Measurements from ENCODE around the gene E2F4. TPM values are rescaled to one million over a fixed set of nuclear protein-coding genes. Genes with fewer than 3 reads are reported as not detected.

E2F4 gene
- total RNA-seq, 2 donors from 2014 or later: 51.9 to 88.7 TPM

- H3K4me3 ChIP-seq: no peak overlapping the region
- intact Hi-C loops (cut with DNase I): no loop called here
- H3K9me3 ChIP-seq: no peaks in the 10 kb centered on the region
- no peak for DNase-seq
- ATAC-seq: no peak
- peaks cover 12 to 21% of the 10 kb centered on the region in 2 donors for H3K36me3 ChIP-seq (replicated peaks in 1 of 2; ENCODE audit: insufficient read depth in 1 of 2, low read depth in 2 of 2)
- peaks cover 37% of the 10 kb centered on the region for H3K4me1 ChIP-seq
- H3K27ac ChIP-seq: no peak overlapping the region
- TF ChIP-seq POLR2A (IDR thresholded peaks at IDR 0.05) (no peak), CTCF (IDR thresholded peaks at IDR 0.05) (no peak)
- H3K27me3 ChIP-seq: no peaks in the 10 kb centered on the region
- 88 to 93% methylated on average over 4 to 6 of the region's 6 CpGs for WGBS, 2 donors
Measured at GRCh38 chr16:67194260-67194659, 2.3 kb downstream of the E2F4 start.

GRCh38 chr16:67195676-67196075 lies 3.7 kb downstream of the E2F4 start:
- TF ChIP-seq CTCF (IDR thresholded peaks at IDR 0.05) (no peak), POLR2A (IDR thresholded peaks at IDR 0.05) (no peak)
- ATAC-seq (no peak), DNase-seq (no peak)
- intact Hi-C loops (cut with DNase I): no loop called here
- 50 to 65% methylated on average over 1 to 5 of the region's 5 CpGs for WGBS, 2 donors
- no peak overlapping the region for H3K27ac ChIP-seq
- H3K27me3 ChIP-seq: no peaks in the 10 kb centered on the region
- peaks cover 12 to 21% of the 10 kb centered on the region in 2 donors for H3K36me3 ChIP-seq (replicated peaks in 1 of 2; ENCODE audit: insufficient read depth in 1 of 2, low read depth in 2 of 2)
- peaks cover 50% of the 10 kb centered on the region for H3K4me1 ChIP-seq
- H3K9me3 ChIP-seq: no peaks in the 10 kb centered on the region
- H3K4me3 ChIP-seq: no peak overlapping the region

GRCh38 chr16:67196881-67197280 lies 4.9 kb downstream of the E2F4 start:
- WGBS, 2 donors: 100% methylated on average over 1 of the region's 1 CpG
- peaks cover 45% of the 10 kb centered on the region for H3K4me1 ChIP-seq
- ATAC-seq: no peak
- no peak overlapping the region for H3K4me3 ChIP-seq
- H3K9me3 ChIP-seq: no peaks in the 10 kb centered on the region
- intact Hi-C loops (cut with DNase I): no loop called here
- H3K36me3 ChIP-seq (replicated peaks in 1 of 2; ENCODE audit: insufficient read depth in 1 of 2, low read depth in 2 of 2): peaks cover 12 to 30% of the 10 kb centered on the region in 2 donors
- TF ChIP-seq POLR2A (IDR thresholded peaks at IDR 0.05) (no peak), CTCF (IDR thresholded peaks at IDR 0.05) (no peak)
- H3K27me3 ChIP-seq: no peaks in the 10 kb centered on the region
- no peak for DNase-seq
- no peak overlapping the region for H3K27ac ChIP-seq

- Histone ChIP-seq H3K27me3 (no peaks in the 10 kb centered on the region), H3K4me3 (no peak overlapping the region), H3K9me3 (no peaks in the 10 kb centered on the region), H3K27ac (peak overlapping the region in 2 of 4 donors; percentile 81 to 88), H3K4me1 (peaks cover 42% of the 10 kb centered on the region), H3K36me3 (replicated peaks in 1 of 2; ENCODE audit: insufficient read depth in 1 of 2, low read depth in 2 of 2) (peaks cover 20 to 38% of the 10 kb centered on the region in 2 donors)
- TF ChIP-seq CTCF (IDR thresholded peaks at IDR 0.05) (no peak), POLR2A (IDR thresholded peaks at IDR 0.05) (no peak)
- 61 to 86% methylated on average over 4 to 6 of the region's 6 CpGs for WGBS, 2 donors
- intact Hi-C loops (cut with DNase I): no loop called here
- DNase-seq (no peak), ATAC-seq (no peak)
Measured at GRCh38 chr16:67197704-67198103, 5.7 kb downstream of the E2F4 start.

- peaks cover 26 to 41% of the 10 kb centered on the region in 2 donors for H3K36me3 ChIP-seq (replicated peaks in 1 of 2; ENCODE audit: insufficient read depth in 1 of 2, low read depth in 2 of 2)
- no peak overlapping the region for H3K4me3 ChIP-seq
Measured at GRCh38 chr16:67198238-67198734, 6.3 kb downstream of the E2F4 start.

More at GRCh38 chr16:67198238-67198734, 6.3 kb downstream of the E2F4 start:
- peak; percentile 22 to 81 (median 69) for TF ChIP-seq CTCF (IDR thresholded peaks at IDR 0.05)
- no peak for TF ChIP-seq POLR2A (IDR thresholded peaks at IDR 0.05)
- Histone ChIP-seq H3K27ac (peak overlapping the region; percentile 50 to 88 (median 76)), H3K9me3 (no peaks in the 10 kb centered on the region), H3K4me1 (peaks cover 36% of the 10 kb centered on the region), H3K27me3 (no peaks in the 10 kb centered on the region)
- DNase-seq: peak; percentile 48 to 67 (median 54)
- WGBS, 2 donors: 42 to 43% methylated on average over 8 to 11 of the region's 12 CpGs
- intact Hi-C loops (cut with DNase I): no loop called here
- peak; percentile 29 for ATAC-seq

Measured in body of pancreas (tissue), 4 donors.